HEK293 (cell line): Measurements from ENCODE around the gene OPALIN.

Experiments
- CTCF ChIA-PET: fragments of 350-600 bp; formaldehyde crosslinking; extraction: SDS; loops from one replicate; lab custom pipeline; 2021; ENCODE audit warnings: antibody characterized with exemption; lab: Yijun Ruan, JAX
- POLR2A ChIA-PET: fragments of 300-600 bp; formaldehyde crosslinking; extraction: SDS; loops from one replicate; lab custom pipeline; 2020; ENCODE audit warnings: antibody characterized with exemption, inconsistent platforms; lab: Yijun Ruan, JAX
- H3K27ac ChIP-seq: fragments of 200-500 bp; sonication (Bioruptor generic); 2 replicates; pipeline ENCODE4 v1.5.1; 2014; ENCODE audit warnings: low read depth, low read length, control low read depth, inconsistent platforms; ENCODE audit errors: extremely low read depth
- H3K36me3 ChIP-seq, 2 experiments: fragments of 200-500 bp in 1 of 2; sonication (Bioruptor generic) in 1 of 2; 1 replicate in 1 of 2; 2 replicates in 1 of 2; pipeline ENCODE4 v1.5.1; 2014 to 2017; ENCODE audit warnings: inconsistent platforms in 2 of 2, low read length in 2 of 2; ENCODE audit not compliant: control insufficient read depth in 2 of 2, insufficient read depth in 1 of 2
- H3K4me1 ChIP-seq: fragments of 200-500 bp; sonication (Bioruptor generic); 2 replicates; pipeline ENCODE4 v1.5.1; 2014; ENCODE audit warnings: mild to moderate bottlenecking, low read length, inconsistent platforms; ENCODE audit not compliant: control insufficient read depth, insufficient read depth
- H3K4me3 ChIP-seq: 2 replicates; pipeline ENCODE4 v1.5.1; 2011; ENCODE audit warnings: low read depth, mild to moderate bottlenecking, control low read depth, low read length, moderate library complexity
- H3K9me3 ChIP-seq: fragments of 200-500 bp; sonication (Bioruptor generic); 2 replicates; pipeline ENCODE4 v1.5.1; 2014; ENCODE audit warnings: low read depth, low read length, inconsistent platforms; ENCODE audit not compliant: control insufficient read depth, insufficient read depth
- BCL11A ChIP-seq: fragments of 450-650 bp; formaldehyde crosslinking; IDR thresholded peaks from 2 replicates; pipeline ENCODE4 v1.5.1; 2016; ENCODE audit warnings: low read depth, missing biosample characterization, missing genetic modification characterization
- FEZF1 ChIP-seq: fragments of 450-650 bp; formaldehyde crosslinking; IDR thresholded peaks from 2 replicates; pipeline ENCODE4 v1.5.1; 2016; ENCODE audit warnings: missing biosample characterization, missing genetic modification characterization
- GFI1B ChIP-seq: fragments of 450-650 bp; formaldehyde crosslinking; IDR thresholded peaks from 2 replicates; pipeline ENCODE4 v1.5.1; 2016; ENCODE audit warnings: missing biosample characterization, missing genetic modification characterization
- HOXC10 ChIP-seq: sonication (generic); formaldehyde crosslinking; IDR thresholded peaks from 2 replicates; pipeline ENCODE4 v1.8.1; 2023; ENCODE audit warnings: mild to moderate bottlenecking, missing genetic modification reagents
- HOXD13 ChIP-seq: sonication (generic); formaldehyde crosslinking; IDR thresholded peaks from 2 replicates; pipeline ENCODE4 v1.8.0; 2022; ENCODE audit warnings: missing genetic modification reagents, borderline replicate concordance
- KLF10 ChIP-seq: fragments of 450-650 bp; IDR thresholded peaks from 2 replicates; pipeline ENCODE4 v1.5.1; 2018; ENCODE audit warnings: missing biosample characterization, mild to moderate bottlenecking, missing genetic modification characterization
- KLF7 ChIP-seq: fragments of 450-650 bp; formaldehyde crosslinking; IDR thresholded peaks from 2 replicates; pipeline ENCODE4 v1.5.1; 2016; ENCODE audit warnings: missing biosample characterization, missing genetic modification characterization, borderline replicate concordance
- KLF9 ChIP-seq: fragments of 450-650 bp; formaldehyde crosslinking; IDR thresholded peaks from 2 replicates; pipeline ENCODE4 v1.5.1; 2016; ENCODE audit warnings: missing biosample characterization, missing genetic modification characterization, low read depth
- PRDM4 ChIP-seq: fragments of 450-650 bp; formaldehyde crosslinking; IDR thresholded peaks from 2 replicates; pipeline ENCODE4 v1.5.1; 2017; ENCODE audit warnings: missing biosample characterization, missing genetic modification characterization
- ZBTB17 ChIP-seq: fragments of 450-650 bp; formaldehyde crosslinking; IDR thresholded peaks from 2 replicates; pipeline ENCODE4 v1.5.1; 2016; ENCODE audit warnings: missing biosample characterization, missing genetic modification characterization
- ZFP37 ChIP-seq: fragments of 450-650 bp; formaldehyde crosslinking; IDR thresholded peaks from 2 replicates; pipeline ENCODE4 v1.5.1; 2016; ENCODE audit warnings: missing biosample characterization, missing genetic modification characterization
- ZNF16 ChIP-seq: fragments of 450-650 bp; formaldehyde crosslinking; IDR thresholded peaks from 2 replicates; pipeline ENCODE4 v1.5.1; 2016; ENCODE audit warnings: low read depth, missing biosample characterization, missing genetic modification characterization
- ZNF248 ChIP-seq: fragments of 450-650 bp; formaldehyde crosslinking; IDR thresholded peaks from 2 replicates; pipeline ENCODE4 v1.5.1; 2017; ENCODE audit warnings: missing biosample characterization, missing genetic modification characterization
- ZNF266 ChIP-seq: fragments of 450-650 bp; formaldehyde crosslinking; IDR thresholded peaks from 2 replicates; pipeline ENCODE4 v1.5.1; 2016; ENCODE audit warnings: missing biosample characterization, missing genetic modification characterization, low read depth
- ZNF274 ChIP-seq, 2 experiments: fragments of 200-500 bp in 1 of 2; fragments of 450-650 bp in 1 of 2; sonication (Bioruptor generic) in 1 of 2; formaldehyde crosslinking in 1 of 2; IDR thresholded peaks; 2 replicates each; pipeline versions ENCODE4 v1.5.1 to v1.6.1; 2014 to 2016; ENCODE audit warnings: borderline replicate concordance in 1 of 2, inconsistent platforms in 1 of 2, low read length in 1 of 2, missing biosample characterization in 1 of 2, missing genetic modification characterization in 1 of 2
- ZNF280D ChIP-seq: fragments of 450-650 bp; formaldehyde crosslinking; IDR thresholded peaks from 2 replicates; pipeline ENCODE4 v1.5.1; 2016; ENCODE audit warnings: missing biosample characterization, missing genetic modification characterization
- ZNF416 ChIP-seq: fragments of 450-650 bp; formaldehyde crosslinking; IDR thresholded peaks from 2 replicates; pipeline ENCODE4 v1.5.1; 2016; ENCODE audit warnings: missing biosample characterization, missing genetic modification characterization
- ZNF510 ChIP-seq: fragments of 450-650 bp; formaldehyde crosslinking; IDR thresholded peaks from 2 replicates; pipeline ENCODE4 v1.5.1; 2018; ENCODE audit warnings: mild to moderate bottlenecking, missing genetic modification characterization, missing biosample characterization; ENCODE audit not compliant: insufficient replicate concordance
- ZNF530 ChIP-seq: fragments of 450-650 bp; formaldehyde crosslinking; IDR thresholded peaks from 2 replicates; pipeline ENCODE4 v1.5.1; 2016; ENCODE audit warnings: low read depth, missing biosample characterization, missing genetic modification characterization
- ZNF571 ChIP-seq: fragments of 450-650 bp; formaldehyde crosslinking; IDR thresholded peaks from 2 replicates; pipeline ENCODE4 v1.5.0; 2017; ENCODE audit warnings: missing biosample characterization, missing genetic modification characterization
- ZNF777 ChIP-seq: fragments of 450-650 bp; formaldehyde crosslinking; IDR thresholded peaks from 2 replicates; pipeline ENCODE4 v1.5.1; 2017; ENCODE audit warnings: missing biosample characterization, missing genetic modification characterization, borderline replicate concordance
- ZSCAN16 ChIP-seq: fragments of 450-650 bp; formaldehyde crosslinking; IDR thresholded peaks from 2 replicates; pipeline ENCODE4 v1.5.1; 2016; ENCODE audit warnings: missing biosample characterization, missing genetic modification characterization

Gene OPALIN

DNA sequence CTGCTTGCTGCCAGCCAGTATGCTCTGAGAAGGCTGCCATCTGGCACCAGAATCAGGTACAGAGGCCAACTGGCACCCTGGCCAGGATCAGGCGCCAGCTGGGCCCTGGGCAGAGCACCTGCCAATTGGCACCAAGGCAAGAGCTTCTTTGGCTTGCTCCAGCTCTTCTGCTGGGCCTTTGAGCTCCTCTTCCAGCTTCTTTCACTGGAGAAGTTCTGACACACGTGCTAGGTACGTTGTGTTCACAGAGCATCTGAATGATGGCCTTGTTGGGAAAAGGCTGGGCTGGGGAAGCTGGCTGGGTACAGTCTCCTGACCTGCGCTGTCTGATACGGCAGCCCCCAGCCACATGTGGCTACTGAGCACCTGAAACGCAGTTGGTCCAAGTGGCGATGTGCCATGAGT, 31.7 kb upstream of the OPALIN start:
- ChIA-PET POLR2A (no interaction called here), CTCF (interaction anchor here (0.8 to 2.3 kb wide), 3 partner anchors 14 to 21 kb away, joined by 3 to 8 read pairs (median 4); no protein-coding TSS in a partner anchor)
- no peak overlapping the region for H3K4me3 ChIP-seq

GRCh38 chr10:96389785-96390184, 31.0 kb upstream of the OPALIN start:
- TF ChIP-seq ZNF266 (tag by site-specific recombination) (no peak), PRDM4 (tag by site-specific recombination) (no peak), KLF7 (no peak), KLF9 (no peak), HOXC10 (CRISPR knock-in tag) (no peak), FEZF1 (no peak), ZNF274 (IDR thresholded peaks at IDR 0.05; ENCODE audit: low read length) (no peak), ZNF274 (tag by site-specific recombination; IDR thresholded peaks at IDR 0.05; ENCODE audit: borderline replicate concordance) (no peak), HOXD13 (CRISPR knock-in tag) (no peak), ZSCAN16 (no peak)
- no peak overlapping the region for H3K27ac ChIP-seq
- H3K9me3 ChIP-seq, result no peaks in the 10 kb centered on the region
- POLR2A ChIA-PET, result no interaction called here
- no peak overlapping the region for H3K4me3 ChIP-seq
- CTCF ChIA-PET, result interaction anchor here (0.5 to 2.3 kb wide), 4 partner anchors 13 to 280 kb away, joined by 3 to 8 read pairs (median 4); no protein-coding TSS in a partner anchor
- H3K36me3 ChIP-seq, result no peaks in the 10 kb centered on the region
- no peaks in the 10 kb centered on the region for H3K4me1 ChIP-seq

More for the DNA sequence above, 31.7 kb upstream of the OPALIN start:
- H3K36me3 ChIP-seq, result no peaks in the 10 kb centered on the region
- no peaks in the 10 kb centered on the region for H3K4me1 ChIP-seq
- no peak overlapping the region for H3K27ac ChIP-seq
- H3K9me3 ChIP-seq, result no peaks in the 10 kb centered on the region
- TF ChIP-seq ZNF248 (tag by site-specific recombination) (no peak), ZNF416 (no peak), ZFP37 (no peak), ZNF16 (tag by site-specific recombination) (no peak), GFI1B (tag by site-specific recombination) (no peak), ZNF510 (tag by site-specific recombination) (no peak), ZNF280D (tag by site-specific recombination) (no peak), ZNF777 (tag by site-specific recombination) (no peak), ZNF571 (tag by site-specific recombination) (no peak), KLF10 (tag by site-specific recombination) (no peak), ZBTB17 (tag by site-specific recombination) (no peak), ZNF530 (tag by site-specific recombination) (no peak), BCL11A (tag by site-specific recombination) (no peak)
